PFSK-1 (cell line): ENCODE results near the gene MPST.

Experiments
- FOXP2 ChIP-seq: optimal IDR thresholded peaks from 2 replicates; pipeline ENCODE3; 2011; ENCODE audit warnings: borderline replicate concordance, control low read depth, inconsistent platforms; ENCODE audit not compliant: insufficient read depth; ENCODE audit errors: extremely low read length, extremely low read depth
- POLR2AphosphoS5 ChIP-seq: IDR thresholded peaks from 2 replicates; pipeline ENCODE4 v1.6.1; 2012; ENCODE audit warnings: low read depth, mild to moderate bottlenecking, control low read depth, low read length, moderate library complexity
- TAF1 ChIP-seq: IDR thresholded peaks from 2 replicates; pipeline ENCODE4 v1.6.1; 2012; ENCODE audit warnings: low read length, control low read depth, borderline replicate concordance; ENCODE audit not compliant: insufficient read depth
- TF ChIP-seq, protein P1 (sequence below), 2 experiments: IDR thresholded peaks; 2 replicates each; pipeline versions ENCODE4 v1.6.1 to v1.8.0; 2011 to 2012; ENCODE audit warnings: low read depth in 2 of 2, low read length in 2 of 2, control low read depth in 1 of 2, inconsistent platforms in 1 of 2, mild to moderate bottlenecking in 1 of 2, moderate library complexity in 1 of 2; ENCODE audit not compliant: insufficient read depth in 1 of 2

GRCh38 chr22:37011472-37011871, 8.1 kb upstream of the MPST start:
- TF ChIP-seq, protein P1, sequence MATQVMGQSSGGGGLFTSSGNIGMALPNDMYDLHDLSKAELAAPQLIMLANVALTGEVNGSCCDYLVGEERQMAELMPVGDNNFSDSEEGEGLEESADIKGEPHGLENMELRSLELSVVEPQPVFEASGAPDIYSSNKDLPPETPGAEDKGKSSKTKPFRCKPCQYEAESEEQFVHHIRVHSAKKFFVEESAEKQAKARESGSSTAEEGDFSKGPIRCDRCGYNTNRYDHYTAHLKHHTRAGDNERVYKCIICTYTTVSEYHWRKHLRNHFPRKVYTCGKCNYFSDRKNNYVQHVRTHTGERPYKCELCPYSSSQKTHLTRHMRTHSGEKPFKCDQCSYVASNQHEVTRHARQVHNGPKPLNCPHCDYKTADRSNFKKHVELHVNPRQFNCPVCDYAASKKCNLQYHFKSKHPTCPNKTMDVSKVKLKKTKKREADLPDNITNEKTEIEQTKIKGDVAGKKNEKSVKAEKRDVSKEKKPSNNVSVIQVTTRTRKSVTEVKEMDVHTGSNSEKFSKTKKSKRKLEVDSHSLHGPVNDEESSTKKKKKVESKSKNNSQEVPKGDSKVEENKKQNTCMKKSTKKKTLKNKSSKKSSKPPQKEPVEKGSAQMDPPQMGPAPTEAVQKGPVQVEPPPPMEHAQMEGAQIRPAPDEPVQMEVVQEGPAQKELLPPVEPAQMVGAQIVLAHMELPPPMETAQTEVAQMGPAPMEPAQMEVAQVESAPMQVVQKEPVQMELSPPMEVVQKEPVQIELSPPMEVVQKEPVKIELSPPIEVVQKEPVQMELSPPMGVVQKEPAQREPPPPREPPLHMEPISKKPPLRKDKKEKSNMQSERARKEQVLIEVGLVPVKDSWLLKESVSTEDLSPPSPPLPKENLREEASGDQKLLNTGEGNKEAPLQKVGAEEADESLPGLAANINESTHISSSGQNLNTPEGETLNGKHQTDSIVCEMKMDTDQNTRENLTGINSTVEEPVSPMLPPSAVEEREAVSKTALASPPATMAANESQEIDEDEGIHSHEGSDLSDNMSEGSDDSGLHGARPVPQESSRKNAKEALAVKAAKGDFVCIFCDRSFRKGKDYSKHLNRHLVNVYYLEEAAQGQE (IDR thresholded peaks at IDR 0.05; ENCODE audit: insufficient read depth in 1 of 2, low read depth in 2 of 2, low read length in 2 of 2): no peak
- no peak for TF ChIP-seq TAF1
- no peak for TF ChIP-seq FOXP2
- TF ChIP-seq POLR2AphosphoS5: no peak
